Uterus (tissue), 4 donors: Measurements from ENCODE around the gene ELP4. TPM values are rescaled to one million over a fixed set of nuclear protein-coding genes. Genes with fewer than 3 reads are reported as not detected.

ENCODE experiments used
- DNase-seq, 2 donors: peaks; one replicate each; pipeline ENCODE4 v3.0.0-alpha.2; 2019 to 2020
- H3K27ac ChIP-seq, 2 donors: fragments of 200-600 bp; sonication (generic); 1 replicate in 1 of 2; 2 replicates in 1 of 2; pipeline ENCODE4 v1.5.1; 2016 to 2018
- H3K27me3 ChIP-seq, 2 donors: fragments of 200-600 bp; sonication (generic); one replicate each; pipeline ENCODE4 v1.5.1; 2018 to 2019; ENCODE audit warnings: control low read depth in 1 of 2
- H3K36me3 ChIP-seq, 2 donors: fragments of 200-600 bp; sonication (generic); one replicate each; pipeline ENCODE4 v1.5.1; 2019; ENCODE audit warnings: control low read depth in 1 of 2
- H3K4me1 ChIP-seq, 2 donors: fragments of 200-600 bp; sonication (generic); one replicate each; pipeline ENCODE4 v1.5.1; 2018 to 2019; ENCODE audit warnings: control low read depth in 1 of 2
- H3K4me3 ChIP-seq, 2 donors: fragments of 200-600 bp; sonication (generic); 1 replicate in 1 of 2; 2 replicates in 1 of 2; pipeline ENCODE4 v1.5.1; 2018 to 2019; ENCODE audit warnings: mild to moderate bottlenecking in 1 of 2
- H3K9me3 ChIP-seq, 2 donors: fragments of 200-600 bp; sonication (generic); one replicate each; pipeline ENCODE4 v1.5.1; 2019; ENCODE audit warnings: control low read depth in 1 of 2
- CTCF ChIP-seq, 4 experiments: fragments of 200-600 bp in 2 of 4; fragments of 450-650 bp in 2 of 4; sonication (generic) in 2 of 4; IDR thresholded peaks; one replicate each; pipeline ENCODE4 v1.5.1; 2016 to 2019; ENCODE audit warnings: antibody characterized with exemption in 4 of 4, mild to moderate bottlenecking in 2 of 4, moderate library complexity in 1 of 4
- POLR2A ChIP-seq, 2 donors: fragments of 450-650 bp; IDR thresholded peaks; one replicate each; pipeline ENCODE4 v1.6.1; 2016; ENCODE audit warnings: antibody characterized with exemption in 2 of 2, mild to moderate bottlenecking in 1 of 2, moderate library complexity in 1 of 2
- intact Hi-C: fragments of 100-400 bp; cut with DNase I; formaldehyde crosslinking; loops from one replicate; pipeline ENCODE4 v1.15.1; 2023; ENCODE audit warnings: low total_unique reads
- total RNA-seq, 4 donors: library from RNA; depleted of rRNA in 3 of 4; stranded (reverse); fragments of >200 nt in 3 of 4; gene quantifications; one replicate each; pipeline versions ENCODE4 v1.1.0 to v1.2.4, GENCODE V29; 2014 to 2023
- donor health status: DM: yes; HTN: yes; CAD: no.

Gene ELP4
- total RNA-seq, 4 donors from 2014 or later, result 18.4 to 51.2 (median 21.2) TPM

GRCh38 chr11:31805629-31806185 lies 296.1 kb downstream of the ELP4 start:
- no peaks in the 10 kb centered on the region for H3K36me3 ChIP-seq
- peaks cover 0 to 18% of the 10 kb centered on the region in 2 donors for H3K4me1 ChIP-seq
- no peak overlapping the region for H3K4me3 ChIP-seq
- H3K27me3 ChIP-seq, result peaks cover 27 to 96% of the 10 kb centered on the region in 2 donors
- no peak for TF ChIP-seq POLR2A (IDR thresholded peaks at IDR 0.05)
- TF ChIP-seq CTCF (IDR thresholded peaks at IDR 0.05), result no peak
- H3K9me3 ChIP-seq, result no peaks in the 10 kb centered on the region
- DNase-seq, result no peak
- intact Hi-C loops, result no loop called here
- no peak overlapping the region for H3K27ac ChIP-seq

- Histone ChIP-seq H3K4me1 (peaks cover 0 to 25% of the 10 kb centered on the region in 2 donors), H3K27ac (no peak overlapping the region), H3K4me3 (no peak overlapping the region), H3K27me3 (peaks cover 31 to 96% of the 10 kb centered on the region in 2 donors), H3K36me3 (no peaks in the 10 kb centered on the region), H3K9me3 (no peaks in the 10 kb centered on the region)
- intact Hi-C loops, result no loop called here
- no peak for TF ChIP-seq CTCF (IDR thresholded peaks at IDR 0.05)
- TF ChIP-seq POLR2A (IDR thresholded peaks at IDR 0.05), result no peak
- no peak for DNase-seq
Observed at GRCh38 chr11:31806186-31806927, 296.8 kb downstream of the ELP4 start.

- intact Hi-C loops, result no loop called here
- DNase-seq, result no peak
- Histone ChIP-seq H3K27me3 (peaks cover 34 to 95% of the 10 kb centered on the region in 2 donors), H3K27ac (no peak overlapping the region), H3K4me1 (peaks cover 0 to 29% of the 10 kb centered on the region in 2 donors), H3K9me3 (no peaks in the 10 kb centered on the region), H3K36me3 (no peaks in the 10 kb centered on the region), H3K4me3 (no peak overlapping the region)
- TF ChIP-seq CTCF (IDR thresholded peaks at IDR 0.05) (no peak), POLR2A (IDR thresholded peaks at IDR 0.05) (no peak)
Observed at GRCh38 chr11:31806928-31807798, 297.6 kb downstream of the ELP4 start.

GRCh38 chr11:31807799-31808667 lies 298.5 kb downstream of the ELP4 start:
- Histone ChIP-seq H3K27me3 (peaks cover 43 to 94% of the 10 kb centered on the region in 2 donors), H3K4me1 (peaks cover 0 to 35% of the 10 kb centered on the region in 2 donors), H3K36me3 (no peaks in the 10 kb centered on the region), H3K4me3 (no peak overlapping the region), H3K9me3 (no peaks in the 10 kb centered on the region), H3K27ac (no peak overlapping the region)
- TF ChIP-seq POLR2A (IDR thresholded peaks at IDR 0.05) (no peak), CTCF (IDR thresholded peaks at IDR 0.05) (no peak)
- intact Hi-C loops, result no loop called here
- DNase-seq, result no peak
